Common myeloid progenitor, CD34-positive (primary cell): ENCODE results near the gene ATG13.
A peak's percentile ranks its signal among the peaks of the same experiment; 100 is the strongest.

Experiments used
- CTCF ChIA-PET: fragments of 350-600 bp; sonication (Branson Sonifier 250); formaldehyde crosslinking; loops from one replicate; lab custom pipeline; 2021; ENCODE audit warnings: antibody characterized with exemption; lab: Charles Lee
- POLR2A ChIA-PET: fragments of 350-600 bp; sonication (Branson Sonifier 250); formaldehyde crosslinking; loops from one replicate; lab custom pipeline; 2021; ENCODE audit warnings: antibody characterized with exemption; lab: Charles Lee
- DNase-seq, 3 donors: peaks; one replicate each; pipeline versions ENCODE4 v3.0.0 to v3.0.0-alpha.2; 2013
- H3K27ac ChIP-seq, 2 experiments: 1 replicate in 1 of 2; 2 replicates in 1 of 2; pipeline ENCODE4 v1.7.0; 2013; ENCODE audit warnings: inconsistent platforms in 2 of 2, low read length in 2 of 2, mild to moderate bottlenecking in 2 of 2, low read depth in 1 of 2, moderate library complexity in 1 of 2; ENCODE audit not compliant: severe bottlenecking in 2 of 2, insufficient read depth in 1 of 2, poor library complexity in 1 of 2
- H3K27me3 ChIP-seq, 5 experiments: replicated peaks in 2 of 5; 1 replicate in 3 of 5; 2 replicates in 2 of 5; pipeline versions ENCODE4 v1.6.1 to v1.7.0; 2013; ENCODE audit warnings: low read length in 4 of 5, mild to moderate bottlenecking in 2 of 5, moderate library complexity in 2 of 5, inconsistent platforms in 1 of 5; ENCODE audit not compliant: insufficient read depth in 5 of 5, control insufficient read depth in 4 of 5
- H3K36me3 ChIP-seq, 4 experiments: 1 replicate in 2 of 4; 2 replicates in 2 of 4; pipeline versions ENCODE4 v1.6.1 to v1.7.0; 2013; ENCODE audit warnings: low read length in 3 of 4, control low read depth in 1 of 4, mild to moderate bottlenecking in 1 of 4; ENCODE audit not compliant: control insufficient read depth in 4 of 4, insufficient read depth in 4 of 4
- H3K4me1 ChIP-seq, 4 experiments: 1 replicate in 3 of 4; 2 replicates in 1 of 4; pipeline versions ENCODE4 v1.6.1 to v1.7.1; 2013; ENCODE audit warnings: low read length in 3 of 4, mild to moderate bottlenecking in 3 of 4, control low read depth in 1 of 4, inconsistent platforms in 1 of 4, moderate library complexity in 1 of 4; ENCODE audit not compliant: control insufficient read depth in 4 of 4, insufficient read depth in 4 of 4; ENCODE audit errors: control extremely low read depth in 1 of 4
- H3K4me3 ChIP-seq, 7 experiments: 1 replicate in 4 of 7; 2 replicates in 3 of 7; pipeline versions ENCODE4 v1.5.1 to v1.7.0; 2013; ENCODE audit warnings: mild to moderate bottlenecking in 7 of 7, low read length in 6 of 7, moderate library complexity in 6 of 7, inconsistent platforms in 2 of 7, low read depth in 2 of 7, control low read depth in 1 of 7; ENCODE audit not compliant: insufficient read depth in 4 of 7, control insufficient read depth in 1 of 7; ENCODE audit errors: extremely low read depth in 1 of 7
- H3K9me3 ChIP-seq, 5 experiments: 1 replicate in 4 of 5; 2 replicates in 1 of 5; pipeline versions ENCODE4 v1.6.1 to v1.7.1; 2013; ENCODE audit warnings: low read length in 4 of 5, mild to moderate bottlenecking in 2 of 5, inconsistent platforms in 1 of 5, low read depth in 1 of 5, moderate library complexity in 1 of 5; ENCODE audit not compliant: control insufficient read depth in 4 of 5, insufficient read depth in 2 of 5; ENCODE audit errors: control extremely low read depth in 1 of 5
- WGBS: methylation state at CpG from one replicate; pipeline ENCODE4 v1.1.5; 2013; ENCODE audit not compliant: insufficient coverage; 5-methylcytosine and 5-hydroxymethylcytosine counted together

The ATG13 gene

GRCh38 chr11:46604796-46605195, 12.6 kb upstream of the ATG13 start:
- no peak for DNase-seq
- WGBS = 100% methylated on average over 1 of the region's 1 CpG
- ChIA-PET POLR2A (no interaction called here), CTCF (no interaction called here)
- no peaks in the 10 kb centered on the region for H3K9me3 ChIP-seq
- no peak overlapping the region for H3K4me3 ChIP-seq
- peaks cover 0 to 4% (median 2%) of the 10 kb centered on the region in 4 experiments for H3K36me3 ChIP-seq
- no peak overlapping the region for H3K27ac ChIP-seq
- no peaks in the 10 kb centered on the region for H3K4me1 ChIP-seq
- no peaks in the 10 kb centered on the region for H3K27me3 ChIP-seq

GRCh38 chr11:46607516-46607915, 9.8 kb upstream of the ATG13 start:
- CTCF ChIA-PET = interaction anchor here (0.5 to 1.2 kb wide), 3 partner anchors 8 to 12 kb away, joined by 3 to 4 read pairs (median 3); no protein-coding TSS in a partner anchor
- WGBS = no CpG with 5 or more reads among the region's 1 CpG
- POLR2A ChIA-PET = no interaction called here

GRCh38 chr11:46609386-46609785, 8.0 kb upstream of the ATG13 start:
- Histone ChIP-seq H3K4me3 (no peak overlapping the region), H3K36me3 (no peaks in the 10 kb centered on the region), H3K27ac (no peak overlapping the region), H3K9me3 (no peaks in the 10 kb centered on the region), H3K4me1 (no peaks in the 10 kb centered on the region), H3K27me3 (no peaks in the 10 kb centered on the region)
- 100% methylated on average over 2 of the region's 6 CpGs for WGBS
- POLR2A ChIA-PET = interaction anchor here (1.0 kb wide), 1 partner anchor 10 kb away, joined by 3 read pairs; no protein-coding TSS in a partner anchor
- CTCF ChIA-PET = no interaction called here
- no peak for DNase-seq

More at GRCh38 chr11:46607516-46607915, 9.8 kb upstream of the ATG13 start:
- Histone ChIP-seq H3K27ac (no peak overlapping the region), H3K9me3 (no peaks in the 10 kb centered on the region), H3K27me3 (no peaks in the 10 kb centered on the region), H3K4me3 (no peak overlapping the region), H3K4me1 (no peaks in the 10 kb centered on the region), H3K36me3 (peaks cover 0 to 4% (median 2%) of the 10 kb centered on the region in 4 experiments)
- no peak for DNase-seq

GRCh38 chr11:46611526-46612304, 5.6 kb upstream of the ATG13 start:
- ChIA-PET POLR2A (interaction anchor here (0.8 kb wide), 1 partner anchor 60 kb away, joined by 5 read pairs; no protein-coding TSS in a partner anchor), CTCF (interaction anchor here (1.0 to 1.1 kb wide), 4 partner anchors 9 to 67 kb away, joined by 3 to 4 read pairs (median 3); no protein-coding TSS in a partner anchor)
- Histone ChIP-seq H3K27me3 (no peaks in the 10 kb centered on the region), H3K27ac (no peak overlapping the region), H3K36me3 (no peaks in the 10 kb centered on the region), H3K4me3 (no peak overlapping the region), H3K4me1 (peaks cover 0 to 6% (median 2%) of the 10 kb centered on the region in 4 experiments), H3K9me3 (no peaks in the 10 kb centered on the region)
- DNase-seq = peak in 1 of 3 donors; percentile 39
- WGBS = 87% methylated on average over 3 of the region's 5 CpGs

GRCh38 chr11:46612326-46612725, 5.0 kb upstream of the ATG13 start:
- no peaks in the 10 kb centered on the region for H3K27me3 ChIP-seq
- WGBS = no CpG with 5 or more reads among the region's 2 CpGs
- H3K4me3 ChIP-seq = no peak overlapping the region
- peaks cover 0 to 6% (median 3%) of the 10 kb centered on the region in 4 experiments for H3K4me1 ChIP-seq
- H3K9me3 ChIP-seq = no peaks in the 10 kb centered on the region
- no peak overlapping the region for H3K27ac ChIP-seq
- DNase-seq = no peak
- POLR2A ChIA-PET = interaction anchor here (0.8 kb wide), 1 partner anchor 60 kb away, joined by 5 read pairs; no protein-coding TSS in a partner anchor
- CTCF ChIA-PET = interaction anchor here (1.0 to 1.1 kb wide), 4 partner anchors 10 to 68 kb away, joined by 3 to 4 read pairs (median 3); no protein-coding TSS in a partner anchor
- H3K36me3 ChIP-seq = no peaks in the 10 kb centered on the region

- 97% methylated on average over 5 of the region's 7 CpGs for WGBS
- no peaks in the 10 kb centered on the region for H3K27me3 ChIP-seq
- ChIA-PET POLR2A (interaction anchor here (0.6 to 1.1 kb wide), 2 partner anchors 13 to 22 kb away, joined by 3 to 4 read pairs; partner anchors contain the start of gene AMBRA1), CTCF (interaction anchor here (1.0 to 2.5 kb wide), 6 partner anchors 8 to 264 kb away, joined by 3 to 6 read pairs (median 4); no protein-coding TSS in a partner anchor)
- no peak overlapping the region for H3K27ac ChIP-seq
- H3K9me3 ChIP-seq = no peaks in the 10 kb centered on the region
- no peak overlapping the region for H3K4me3 ChIP-seq
- no peak for DNase-seq
- H3K4me1 ChIP-seq = peaks cover 10 to 18% (median 14%) of the 10 kb centered on the region in 4 experiments
- peaks cover 0 to 6% (median 2%) of the 10 kb centered on the region in 4 experiments for H3K36me3 ChIP-seq
These were observed 1.6 kb upstream of the ATG13 start for GRCh38 chr11:46615756-46616155.
